LHCN-M2 (cell line): ENCODE results near the gene SUMO4. TPM values are rescaled to one million over a fixed set of nuclear protein-coding genes. Genes with fewer than 3 reads are reported as not detected.
A peak's percentile ranks its signal among the peaks of the same experiment; 100 is the strongest.

Source experiments
- DNase-seq: peaks from one replicate; pipeline ENCODE4 v3.0.0-alpha.2; 2012; ENCODE audit warnings: low read depth
- polyA plus RNA-seq: library from polyadenylated mRNA; unstranded; fragments of >200 nt; gene quantifications from one replicate; pipeline ENCODE4 v1.2.1, GENCODE V29; 2012; ENCODE audit warnings: missing spikeins
- total RNA-seq: library from RNA; depleted of rRNA; stranded (reverse); fragments of >200 nt; gene quantifications from 2 replicates; pipeline ENCODE4 v1.2.3, GENCODE V29; 2014; rRNA removed

SUMO4 gene
- 0.34 and 2.1 TPM in 2 replicates for total RNA-seq
- polyA plus RNA-seq, result 0.05 TPM

DNA sequence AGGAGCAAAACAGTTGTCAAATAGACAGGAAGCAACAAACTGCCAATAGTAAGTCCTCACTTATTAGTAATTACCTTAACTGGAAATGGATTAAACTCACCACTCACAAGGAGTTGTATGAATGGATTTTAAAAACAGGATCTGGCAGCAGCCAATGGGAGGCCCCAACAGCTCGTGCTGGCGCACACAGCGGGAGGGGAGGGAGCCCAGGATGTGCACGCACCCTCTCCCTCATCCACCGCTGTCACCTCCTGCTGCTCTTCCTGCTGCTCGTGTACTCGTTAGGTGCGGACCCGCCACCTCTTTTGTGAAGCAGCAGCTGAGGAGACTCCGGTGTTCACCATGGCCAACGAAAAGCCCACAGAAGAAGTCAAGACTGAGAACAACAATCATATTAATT lies at the start of gene SUMO4:
Gene SUMO4, plus strand, starts transcription at position 213 of the 400 bp plus-strand sequence. Its CDS starts 130 bp downstream, at position 343.
- DNase-seq, result no peak

DNA sequence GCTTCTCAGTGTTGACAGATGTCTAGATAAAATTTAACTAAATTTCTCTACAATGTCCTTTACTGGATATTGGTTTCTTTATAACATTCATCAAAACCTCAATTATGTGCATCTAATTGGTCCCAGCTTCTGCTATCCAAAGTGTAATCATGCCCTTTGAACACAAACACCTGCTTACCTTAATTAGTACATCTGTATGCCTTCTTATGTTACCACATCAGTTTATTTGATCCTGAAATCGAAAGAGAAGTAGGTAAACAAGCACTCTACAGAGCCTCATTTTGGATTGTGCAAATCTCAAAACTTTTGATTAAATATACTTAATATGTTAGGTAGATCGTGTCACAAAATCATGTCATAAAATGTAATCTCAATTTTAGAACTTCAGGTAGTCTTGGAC lies 46.1 kb upstream of the SUMO4 start:
- no peak for DNase-seq

DNA sequence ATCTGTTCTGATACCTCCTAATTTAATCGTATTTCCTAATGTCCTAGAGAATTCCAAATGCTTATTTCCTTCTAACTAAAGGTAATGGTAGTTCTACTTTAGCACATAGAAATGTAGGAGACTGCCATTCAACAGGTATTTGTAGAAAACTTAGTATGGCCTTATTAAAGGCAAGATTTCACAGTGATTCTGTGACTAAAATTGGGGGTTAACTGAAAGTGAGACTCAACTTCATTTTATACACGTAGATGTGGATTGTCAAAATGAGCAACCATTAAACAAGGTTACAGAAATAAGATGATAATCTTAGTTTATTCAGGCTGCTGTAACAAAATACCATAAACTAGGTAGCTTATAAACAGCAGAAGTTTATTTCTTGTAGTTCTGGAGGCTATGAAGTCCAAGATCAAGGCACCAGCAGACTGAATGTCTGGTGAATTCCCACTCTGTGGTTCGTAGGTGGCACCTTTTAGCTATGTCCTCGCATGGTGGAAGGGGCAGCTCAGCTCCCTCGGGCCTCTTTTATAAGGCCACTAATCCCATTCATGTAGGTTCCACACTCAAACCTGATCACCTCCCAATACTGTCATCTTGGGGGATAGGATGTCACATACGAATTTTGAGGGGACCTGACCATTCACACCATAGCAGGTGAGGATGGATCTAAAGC lies 43.8 kb upstream of the SUMO4 start:
- DNase-seq, result no peak

DNA sequence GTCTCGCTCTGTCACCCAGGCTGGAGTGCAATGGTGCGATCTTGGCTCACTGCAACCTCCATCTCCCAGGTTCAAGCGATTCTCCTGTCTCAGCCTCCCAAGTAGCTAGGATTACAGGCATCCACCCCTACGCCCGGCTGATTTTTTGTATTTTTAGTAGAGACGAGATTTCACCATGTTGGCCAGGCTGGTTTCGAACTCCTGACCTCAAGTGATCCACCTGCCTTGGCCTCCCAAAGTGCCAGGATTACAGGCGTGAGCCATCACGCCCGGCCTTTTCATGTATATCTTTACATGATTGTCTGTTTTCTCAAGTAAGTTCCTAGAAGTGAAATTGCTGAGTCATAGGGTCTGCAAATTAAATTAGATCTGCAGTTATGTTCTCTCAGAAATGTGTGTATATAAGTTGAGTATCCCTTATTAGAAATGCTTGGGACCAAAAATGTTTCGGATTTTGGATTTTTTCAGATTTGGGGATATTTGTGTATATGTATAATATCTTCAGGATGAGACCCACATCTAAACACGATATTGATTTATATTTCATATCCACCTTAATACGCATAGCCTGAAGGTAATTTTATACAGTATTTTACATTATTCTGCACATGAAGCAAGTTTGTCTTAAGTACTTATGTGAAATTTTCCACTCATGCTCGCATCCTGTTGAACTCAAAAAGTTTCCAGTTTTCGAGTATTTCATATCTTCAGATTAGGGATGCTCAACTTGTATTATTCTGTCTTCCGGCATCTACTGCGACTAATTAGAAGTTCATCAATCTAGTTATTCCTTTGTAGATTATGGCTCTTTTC lies 42.1 kb upstream of the SUMO4 start:
- no peak for DNase-seq

DNA sequence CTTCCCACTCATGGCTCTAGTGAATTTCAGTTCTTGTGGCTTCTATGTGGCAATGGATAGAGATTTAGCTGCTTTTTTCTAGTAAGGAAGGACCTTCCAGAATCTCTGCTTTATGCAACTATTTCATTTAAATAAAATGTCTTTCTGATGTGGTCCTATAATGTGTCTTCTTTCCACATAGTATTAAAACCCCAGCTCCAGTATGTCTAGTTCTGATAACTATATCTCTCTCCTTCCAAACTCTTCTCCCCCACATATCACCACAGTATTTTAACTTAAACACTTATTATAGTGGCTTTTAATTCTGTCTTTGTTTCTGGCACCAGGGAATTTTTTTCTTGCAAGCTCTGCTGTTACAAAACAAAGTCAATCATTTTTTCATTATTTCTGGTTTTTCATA lies 40.6 kb upstream of the SUMO4 start:
- DNase-seq, result no peak

DNA sequence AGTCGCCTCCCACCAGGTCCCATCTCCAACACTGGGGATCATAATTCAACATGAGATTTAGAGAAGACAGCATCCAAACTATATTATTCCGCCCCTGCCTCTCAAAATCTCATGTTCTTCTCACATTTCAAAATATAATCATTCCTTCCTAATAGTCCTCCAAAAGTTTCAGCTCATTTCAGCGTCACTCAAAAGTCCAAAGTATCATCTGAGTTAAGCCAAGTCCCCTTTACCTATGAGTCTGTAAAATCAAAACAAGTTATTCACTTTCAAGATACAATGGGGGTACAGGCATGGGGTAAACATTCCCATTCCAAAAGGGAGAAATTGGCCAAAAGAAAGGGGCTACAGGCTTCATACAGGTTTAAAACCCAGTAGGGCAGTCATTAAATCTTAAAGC lies 39.5 kb upstream of the SUMO4 start:
- DNase-seq, result no peak

DNA sequence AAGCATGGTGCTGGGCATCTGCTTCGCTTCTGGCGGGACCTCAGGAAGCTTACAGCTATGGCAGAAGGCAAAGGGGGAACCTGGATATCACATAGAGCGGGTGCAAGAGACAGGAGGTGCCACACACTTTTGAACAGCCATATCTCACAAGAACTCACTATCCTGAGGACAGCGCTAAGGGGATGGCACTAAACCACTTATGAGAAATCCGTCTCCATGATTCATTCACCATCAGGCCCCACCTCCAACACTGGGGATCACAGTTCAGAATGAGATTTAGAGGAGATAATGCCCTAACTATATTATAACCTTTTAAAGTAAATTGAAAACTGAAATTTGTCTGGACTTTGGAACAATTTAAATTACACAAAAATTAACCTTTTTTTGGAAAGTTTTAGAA lies 37.8 kb upstream of the SUMO4 start:
- peak; percentile 5 for DNase-seq

DNA sequence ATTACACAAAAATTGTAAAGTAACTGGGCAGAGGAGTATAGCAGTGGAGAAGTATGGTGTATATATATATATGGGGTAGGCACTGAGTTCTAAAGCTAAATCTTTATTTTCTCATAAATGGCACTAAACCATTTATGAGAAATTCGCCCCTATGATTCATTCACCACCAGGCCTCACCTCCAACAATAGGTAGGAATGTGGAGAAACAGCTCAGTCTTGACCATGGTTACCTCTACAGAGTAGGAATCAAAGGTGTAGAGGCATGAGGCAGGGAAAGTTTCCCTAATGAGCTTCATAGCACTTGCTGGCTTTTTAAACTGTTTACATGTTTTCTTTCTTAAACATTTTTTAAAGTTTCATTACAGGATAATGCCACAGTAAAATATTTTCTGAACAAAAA lies 36.9 kb upstream of the SUMO4 start:
- DNase-seq, result no peak

DNA sequence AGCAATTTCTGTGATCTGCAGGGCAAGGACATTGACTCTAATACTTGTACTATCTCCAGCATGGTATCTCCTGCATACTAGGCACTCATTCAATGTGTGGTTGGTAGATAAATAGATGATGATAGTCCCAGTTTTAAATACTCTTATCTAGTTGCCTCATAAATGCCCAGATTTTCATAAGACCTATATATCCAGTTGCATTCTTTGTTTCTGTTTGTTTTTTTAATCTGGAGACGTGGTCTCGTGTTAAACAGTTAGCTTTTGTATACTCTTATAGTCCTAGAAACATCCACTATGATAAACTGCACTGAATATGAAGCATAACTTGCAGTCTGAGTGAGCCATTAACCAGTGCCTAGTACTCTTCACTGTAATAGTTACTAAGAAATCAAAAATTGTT lies 35.5 kb upstream of the SUMO4 start:
- no peak for DNase-seq

DNA sequence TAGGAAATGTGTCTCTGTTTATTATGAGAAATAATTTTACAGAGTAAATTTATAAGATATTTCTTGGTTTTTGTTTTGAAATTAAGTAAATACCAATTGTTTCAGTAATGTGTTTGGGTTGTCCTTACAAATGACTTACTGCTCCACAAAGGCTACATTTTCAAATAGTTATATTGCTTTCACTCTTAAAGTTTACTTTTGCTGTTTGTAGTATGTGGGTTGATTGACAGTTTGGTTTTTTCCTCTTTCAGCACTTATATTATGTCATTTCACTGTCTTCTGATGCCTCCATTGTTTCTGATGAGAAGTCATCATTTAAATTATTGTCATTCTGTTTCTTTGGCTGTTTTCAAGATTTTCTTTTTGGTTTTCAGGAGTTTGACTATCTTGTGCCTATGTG lies 34.9 kb upstream of the SUMO4 start:
- DNase-seq, result no peak

DNA sequence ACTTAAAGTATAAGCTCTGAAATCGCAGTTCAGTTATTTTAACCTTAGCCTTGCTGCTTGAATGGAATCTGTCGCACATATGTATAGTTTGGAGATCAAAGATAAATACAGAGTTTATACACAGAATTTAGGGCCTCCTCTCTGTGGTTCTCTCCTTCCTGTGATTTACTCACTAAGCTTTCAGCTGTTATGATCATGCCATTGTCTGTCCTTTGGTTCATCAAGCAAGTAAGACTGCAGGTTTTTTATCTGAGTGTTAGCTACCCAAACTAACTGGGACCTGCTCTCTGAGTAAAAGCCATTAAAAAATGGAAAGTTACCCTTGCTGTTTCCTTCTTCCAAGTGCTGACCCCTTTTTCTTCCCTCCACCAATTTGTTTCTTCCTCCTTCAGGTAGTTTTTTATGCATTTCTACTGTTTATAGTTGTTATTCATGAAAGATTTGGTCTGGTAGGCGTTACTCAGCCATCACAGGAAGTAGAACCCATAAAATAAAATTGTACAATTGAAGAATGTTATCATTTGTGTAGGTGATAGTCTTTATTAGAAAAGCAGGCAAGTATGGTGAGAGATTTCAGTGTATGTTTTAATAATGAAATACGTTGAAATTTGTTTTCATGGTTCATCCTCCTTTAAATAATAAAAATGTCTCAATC lies 33.7 kb upstream of the SUMO4 start:
- peak; percentile 37 for DNase-seq

DNA sequence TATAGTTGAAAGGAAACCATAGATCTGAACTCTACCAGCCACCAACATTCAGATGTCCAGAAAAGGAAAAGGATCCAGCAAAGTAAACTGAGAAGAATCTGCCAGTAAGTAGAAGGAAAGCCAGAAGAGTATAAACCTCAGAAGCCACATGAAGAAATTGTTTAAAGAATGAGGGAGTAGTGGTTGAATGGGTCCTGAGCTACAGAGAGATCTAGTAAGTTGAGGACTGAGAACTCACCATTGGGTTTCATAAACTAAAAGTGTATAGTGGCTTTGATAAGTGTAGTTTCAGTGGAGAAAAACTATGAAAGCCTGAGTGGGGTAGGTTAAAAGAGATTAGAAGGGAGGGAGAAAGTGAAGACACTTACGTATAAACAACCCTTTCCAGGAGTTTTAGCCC lies 32.0 kb upstream of the SUMO4 start:
- no peak for DNase-seq

DNA sequence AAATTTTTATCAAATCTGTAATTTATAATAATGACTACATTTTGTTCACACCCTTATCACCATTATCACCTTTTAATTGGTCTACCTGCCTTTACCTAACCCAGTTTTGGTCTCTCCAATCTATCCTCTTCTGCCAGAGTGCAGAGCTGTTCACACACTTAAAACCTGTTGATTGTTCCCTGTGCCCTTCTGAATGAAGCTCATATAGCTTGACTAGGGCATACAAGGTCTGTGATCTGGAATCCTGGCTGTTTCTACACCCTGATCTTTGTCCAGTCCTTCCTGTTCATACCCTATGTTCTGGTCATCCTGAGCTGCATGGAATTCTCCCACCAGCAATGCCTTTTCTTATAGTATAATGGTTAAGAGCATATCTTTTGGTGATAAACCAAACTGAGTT lies 28.9 kb upstream of the SUMO4 start:
- no peak for DNase-seq

DNA sequence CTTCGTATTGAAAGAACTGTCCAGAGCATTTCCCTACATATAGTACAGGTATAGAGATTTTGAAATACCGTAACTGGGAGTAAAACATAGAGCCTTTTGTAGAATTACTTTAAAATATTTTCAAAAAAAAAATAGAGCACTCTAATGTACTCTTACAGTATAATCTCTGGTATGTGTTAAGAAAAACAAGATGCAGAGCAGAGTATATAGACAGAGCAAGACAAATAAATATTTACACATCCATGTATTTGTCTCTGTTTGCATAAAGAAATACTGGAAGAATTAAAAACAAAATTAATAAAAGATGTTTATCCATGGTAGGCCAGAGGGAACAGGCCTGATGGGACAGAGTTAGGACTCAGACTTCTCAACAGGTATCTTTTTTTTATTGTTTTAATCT lies 28.0 kb upstream of the SUMO4 start:
- no peak for DNase-seq

DNA sequence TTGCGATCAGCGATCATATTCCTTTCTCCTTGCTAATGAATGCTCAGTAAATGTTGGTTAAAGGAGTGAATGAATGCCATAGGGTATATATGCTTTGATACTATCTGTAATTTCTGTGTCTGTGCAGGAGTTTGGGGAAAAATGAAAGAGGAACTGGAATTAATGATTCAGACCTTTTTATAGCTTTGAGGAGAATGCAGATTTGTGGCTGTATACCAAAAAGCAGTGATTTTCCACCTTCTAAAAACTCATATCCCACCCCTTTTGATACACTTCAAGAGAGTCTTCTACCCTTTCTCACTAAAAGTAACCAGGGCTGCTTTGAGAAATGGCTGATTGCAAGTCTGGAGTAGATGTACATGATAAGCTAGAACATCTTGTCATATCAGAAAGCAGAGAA lies 26.6 kb upstream of the SUMO4 start:
- no peak for DNase-seq

DNA sequence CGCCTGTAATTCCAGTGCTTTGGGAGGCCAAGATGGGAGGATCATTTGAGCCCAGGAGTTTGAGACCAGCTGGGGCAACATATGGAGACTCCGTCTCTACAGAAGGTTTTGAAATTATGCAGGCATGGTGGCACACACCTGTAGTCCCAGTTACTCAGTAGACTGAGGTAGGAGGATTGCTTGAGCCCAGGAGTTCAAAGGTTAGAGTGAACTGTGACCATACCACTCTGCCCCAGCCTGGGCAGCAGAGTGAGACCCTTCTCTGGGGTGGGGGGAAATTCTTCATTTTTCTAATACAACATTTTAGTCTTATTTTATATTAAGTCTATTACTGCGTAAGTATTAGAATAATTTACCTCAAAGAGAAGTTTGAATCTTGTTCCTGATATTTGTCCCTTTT lies 20.1 kb upstream of the SUMO4 start:
- DNase-seq, result no peak

DNA sequence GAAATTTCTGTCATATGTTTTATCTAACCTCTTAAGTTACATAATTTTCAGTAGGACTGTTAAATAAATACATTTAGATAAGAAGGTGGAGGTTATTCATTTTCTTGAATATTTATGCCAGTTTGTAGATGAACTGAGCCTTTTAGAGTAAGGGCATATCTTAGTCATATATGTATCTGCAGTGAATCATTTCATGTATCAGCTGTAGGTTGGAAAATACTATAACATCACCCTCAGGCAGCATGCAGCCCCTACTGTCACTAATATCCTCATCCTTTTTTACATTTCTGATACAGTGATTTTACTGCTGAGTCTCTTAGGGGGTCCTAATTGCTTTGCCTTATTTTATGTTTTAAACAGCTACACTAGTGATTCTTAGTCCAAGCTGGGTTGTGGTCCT lies 19.5 kb upstream of the SUMO4 start:
- DNase-seq, result no peak

DNA sequence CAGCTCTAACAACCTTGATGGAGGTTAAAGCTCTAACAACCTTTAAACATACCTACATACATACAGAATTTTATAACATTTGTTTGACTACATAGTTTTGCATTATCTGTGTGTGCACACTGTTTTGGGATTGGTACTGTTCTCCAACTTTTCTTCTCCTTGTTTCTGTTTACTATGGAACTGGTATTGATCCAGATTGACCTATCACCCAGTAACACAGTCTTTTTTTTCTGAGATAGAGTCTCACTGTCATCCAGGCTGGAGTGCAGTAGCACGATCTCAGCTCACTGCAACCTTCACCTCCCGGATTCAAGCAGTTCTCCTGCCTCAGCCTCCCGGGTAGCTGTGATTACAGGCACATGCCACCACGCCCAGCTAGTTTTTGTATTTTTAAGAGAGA lies 16.7 kb upstream of the SUMO4 start:
- no peak for DNase-seq

DNA sequence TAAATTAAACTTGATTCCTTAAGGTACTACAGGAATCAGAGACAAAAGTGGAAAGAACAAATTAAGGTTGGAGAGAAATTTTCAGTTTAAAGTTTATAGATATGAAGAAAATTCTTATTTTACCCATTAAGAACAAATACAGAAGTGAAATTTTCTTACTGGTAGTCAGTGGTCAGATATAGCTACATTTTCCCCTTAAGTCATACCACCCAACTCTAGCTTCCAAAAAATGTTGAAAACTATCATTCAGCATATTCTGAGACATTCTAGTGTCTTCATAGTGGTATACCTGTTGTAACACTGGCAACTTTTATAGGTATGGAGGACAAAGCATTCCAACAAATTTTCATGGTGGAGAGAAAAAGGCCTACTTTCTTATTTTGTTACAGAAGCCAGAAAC lies 15.6 kb upstream of the SUMO4 start:
- DNase-seq, result no peak

DNA sequence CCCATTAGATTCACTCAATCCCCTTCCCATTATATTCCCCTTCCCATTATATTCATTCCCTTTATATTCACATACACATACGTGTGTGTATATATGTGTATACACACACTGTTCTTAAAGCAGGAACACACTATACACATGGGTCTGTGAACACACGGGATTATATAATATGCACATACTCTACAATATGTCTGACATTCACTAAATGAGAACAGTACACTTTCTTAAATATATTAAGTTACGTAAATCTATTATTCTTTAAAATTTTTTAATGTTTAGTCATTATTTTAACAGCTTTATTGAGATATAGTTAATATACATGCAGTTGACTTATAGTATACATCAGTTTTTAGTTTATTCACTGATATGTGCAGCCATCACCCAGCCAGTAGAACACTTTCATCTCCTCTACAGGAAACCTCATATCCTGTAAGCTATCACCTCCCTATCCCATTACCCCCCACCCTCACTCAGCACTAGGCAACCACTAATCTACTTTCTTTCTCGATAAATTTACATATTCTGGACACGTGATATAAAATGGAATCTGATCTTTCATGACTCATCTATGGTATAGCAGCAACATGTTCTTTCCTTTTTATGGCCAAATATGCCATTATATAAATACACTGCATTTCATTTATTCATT lies 13.9 kb upstream of the SUMO4 start:
- DNase-seq, result no peak

DNA sequence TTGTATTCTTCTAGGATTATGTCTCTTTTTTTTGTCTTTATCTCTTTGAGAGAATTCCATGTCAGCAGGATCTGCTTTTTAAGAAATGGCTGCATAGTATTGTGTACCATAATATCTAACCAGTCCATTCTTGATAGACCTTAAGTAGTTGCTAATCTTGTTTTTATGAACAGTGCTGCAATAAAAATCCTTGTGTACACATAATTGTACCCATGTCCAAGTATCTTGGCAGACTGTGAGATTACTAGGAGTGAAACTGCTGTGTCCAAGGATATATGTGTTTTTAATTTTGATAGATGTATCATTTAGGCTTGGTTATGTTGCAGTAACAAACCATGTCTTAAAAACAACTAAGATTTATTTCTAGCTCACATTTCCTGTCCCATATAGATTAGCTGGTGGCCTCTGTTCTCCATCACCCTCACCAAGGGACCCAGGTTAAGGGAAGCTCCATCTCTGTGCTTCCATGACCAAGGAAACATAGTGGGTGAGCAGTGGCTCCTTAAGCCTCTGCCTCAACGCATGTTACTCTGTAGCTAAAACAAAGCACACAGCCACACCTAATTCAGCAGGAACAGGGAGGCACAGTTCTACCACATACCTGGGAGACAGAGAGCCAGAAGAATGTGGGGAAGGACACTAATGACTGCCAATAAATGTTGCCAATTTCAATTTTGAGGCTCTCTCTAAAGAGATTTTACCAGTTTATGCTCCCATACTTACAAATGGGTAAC lies 12.1 kb upstream of the SUMO4 start:
- DNase-seq, result no peak
